ENCODE measurements around the gene SPAM1.

GRCh38 chr7:123929655-123930054, 4.6 kb downstream of the SPAM1 start:
- no peak for TF ChIP-seq CTCF (IDR thresholded peaks at IDR 0.05)
- TF ChIP-seq POLR2A (IDR thresholded peaks at IDR 0.05), result no peak
